KMS-11 (cell line): ENCODE measurements around the gene SHROOM4.

ENCODE experiments used
- H2AFZ ChIP-seq: fragments of 200-600 bp; sonication (generic); 2 replicates; pipeline ENCODE4 v1.6.1; 2016; ENCODE audit warnings: antibody characterized with exemption, mixed run types, low read depth
- H3K27ac ChIP-seq: fragments of 200-600 bp; sonication (generic); 2 replicates; pipeline ENCODE4 v1.6.1; 2016; ENCODE audit warnings: mild to moderate bottlenecking, mixed run types
- H3K27me3 ChIP-seq: fragments of 200-600 bp; sonication (generic); 2 replicates; pipeline ENCODE4 v1.6.1; 2017; ENCODE audit warnings: mild to moderate bottlenecking, low read depth, mixed run types, moderate library complexity; ENCODE audit not compliant: insufficient read depth
- H3K36me3 ChIP-seq: fragments of 200-600 bp; sonication (generic); 2 replicates; pipeline ENCODE4 v1.6.1; 2017; ENCODE audit warnings: mild to moderate bottlenecking, mixed run types; ENCODE audit not compliant: insufficient read depth
- H3K4me1 ChIP-seq: fragments of 200-600 bp; sonication (generic); 2 replicates; pipeline ENCODE4 v1.6.1; 2016; ENCODE audit warnings: mild to moderate bottlenecking, low read depth, mixed run types; ENCODE audit not compliant: poor library complexity, severe bottlenecking
- H3K4me2 ChIP-seq: fragments of 200-600 bp; sonication (generic); 2 replicates; pipeline ENCODE4 v1.7.0; 2016; ENCODE audit warnings: mild to moderate bottlenecking, mixed run types
- H3K4me3 ChIP-seq: fragments of 200-600 bp; sonication (generic); IDR thresholded peaks from 2 replicates; pipeline ENCODE4 v1.6.1; 2017; ENCODE audit warnings: low read depth, low read length, mixed read lengths; ENCODE audit not compliant: insufficient read depth
- H3K79me2 ChIP-seq: fragments of 200-600 bp; sonication (generic); 2 replicates; pipeline ENCODE4 v1.6.1; 2016; ENCODE audit warnings: low read depth, mixed run types; ENCODE audit not compliant: insufficient read depth
- H3K9ac ChIP-seq: fragments of 200-600 bp; sonication (generic); 2 replicates; pipeline ENCODE4 v1.6.1; 2016; ENCODE audit warnings: mild to moderate bottlenecking, mixed run types
- H4K20me1 ChIP-seq: fragments of 200-600 bp; sonication (generic); 2 replicates; pipeline ENCODE4 v1.6.1; 2016; ENCODE audit warnings: mild to moderate bottlenecking, mixed run types; ENCODE audit not compliant: insufficient read depth
- CTCF ChIP-seq: fragments of 200-600 bp; sonication (generic); conservative IDR thresholded peaks from 2 replicates; pipeline ENCODE4 v1.6.1; 2017; ENCODE audit warnings: low read depth, mild to moderate bottlenecking, antibody characterized with exemption, low read length, moderate library complexity, mixed read lengths

The SHROOM4 gene

GRCh38 chrX:50765986-50766385 is 48.0 kb downstream of the SHROOM4 start:
- Histone ChIP-seq H3K4me1 (no peaks in the 10 kb centered on the region), H3K9ac (no peak overlapping the region), H4K20me1 (no peaks in the 10 kb centered on the region), H3K4me2 (no peak overlapping the region), H3K4me3 (no peak overlapping the region), H2AFZ (no peak overlapping the region), H3K27ac (no peak overlapping the region), H3K36me3 (no peaks in the 10 kb centered on the region), H3K27me3 (no peaks in the 10 kb centered on the region), H3K79me2 (no peaks in the 10 kb centered on the region)
- TF ChIP-seq CTCF: no peak

GRCh38 chrX:50762578-50762977 is 51.4 kb downstream of the SHROOM4 start:
- Histone ChIP-seq H2AFZ (no peak overlapping the region), H3K4me1 (no peaks in the 10 kb centered on the region), H3K36me3 (no peaks in the 10 kb centered on the region), H3K9ac (no peak overlapping the region), H4K20me1 (no peaks in the 10 kb centered on the region), H3K27me3 (no peaks in the 10 kb centered on the region), H3K27ac (no peak overlapping the region), H3K79me2 (no peaks in the 10 kb centered on the region), H3K4me3 (no peak overlapping the region), H3K4me2 (no peak overlapping the region)
- no peak for TF ChIP-seq CTCF

GRCh38 chrX:50756276-50756675 is 57.7 kb downstream of the SHROOM4 start:
- no peaks in the 10 kb centered on the region for H4K20me1 ChIP-seq

GRCh38 chrX:50751091-50751490 is 62.9 kb downstream of the SHROOM4 start:
- Histone ChIP-seq H3K9ac (no peak overlapping the region), H3K4me2 (no peak overlapping the region), H3K4me1 (no peaks in the 10 kb centered on the region), H3K79me2 (no peaks in the 10 kb centered on the region), H3K4me3 (no peak overlapping the region), H4K20me1 (no peaks in the 10 kb centered on the region), H3K36me3 (no peaks in the 10 kb centered on the region), H3K27ac (no peak overlapping the region), H2AFZ (no peak overlapping the region), H3K27me3 (no peaks in the 10 kb centered on the region)
- TF ChIP-seq CTCF: no peak

More at GRCh38 chrX:50756276-50756675, 57.7 kb downstream of the SHROOM4 start:
- no peak overlapping the region for H2AFZ ChIP-seq
- no peaks in the 10 kb centered on the region for H3K36me3 ChIP-seq
- H3K9ac ChIP-seq: no peak overlapping the region
- TF ChIP-seq CTCF: no peak
- no peaks in the 10 kb centered on the region for H3K4me1 ChIP-seq
- H3K27ac ChIP-seq: no peak overlapping the region
- no peaks in the 10 kb centered on the region for H3K79me2 ChIP-seq
- H3K27me3 ChIP-seq: no peaks in the 10 kb centered on the region
- no peak overlapping the region for H3K4me2 ChIP-seq
- no peak overlapping the region for H3K4me3 ChIP-seq
